NOMO-1 treated with dmso at 0.1 percent for 144 hours (cell line): ENCODE measurements around the gene RAB11FIP4.

Source experiments
- DNase-seq: peaks from one replicate; lab custom pipeline; 2025; ENCODE audit not compliant: unreplicated experiment; lab: John Stamatoyannopoulos, UW

RAB11FIP4 gene

GRCh38 chr17:31405890-31406371 is 14.5 kb downstream of the RAB11FIP4 start:
- no peak for DNase-seq

GRCh38 chr17:31408586-31408985 is 17.1 kb downstream of the RAB11FIP4 start:
- DNase-seq = no peak

DNA sequence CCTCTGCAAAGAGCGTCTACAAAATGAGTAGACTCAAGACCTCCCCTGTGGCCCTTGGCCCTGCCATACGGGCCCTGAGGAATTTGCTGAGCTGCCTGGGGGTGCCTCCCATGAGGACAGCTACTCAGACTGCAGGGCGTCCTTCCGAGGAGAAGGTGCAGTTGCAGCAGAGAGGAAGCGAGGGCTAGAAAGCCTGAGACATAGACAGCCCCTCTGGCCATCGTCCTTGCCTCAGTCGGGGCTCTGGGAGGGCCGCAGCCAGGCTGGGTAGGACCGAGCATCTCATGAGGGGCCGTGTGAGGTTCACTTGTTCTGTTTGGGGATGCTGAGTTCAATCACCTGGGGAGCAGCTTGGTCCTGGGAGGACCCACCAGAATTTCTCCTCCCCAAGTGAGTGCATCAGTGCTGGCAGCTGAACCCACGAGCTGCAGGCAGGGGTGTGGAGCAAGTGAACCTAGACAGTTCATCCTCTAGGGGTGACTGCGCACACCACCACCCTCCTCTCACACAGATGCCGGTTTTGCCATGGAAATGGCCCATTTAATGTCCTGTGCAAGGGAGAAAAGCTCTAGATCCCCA is 20.3 kb downstream of the RAB11FIP4 start:
- DNase-seq = no peak

DNA sequence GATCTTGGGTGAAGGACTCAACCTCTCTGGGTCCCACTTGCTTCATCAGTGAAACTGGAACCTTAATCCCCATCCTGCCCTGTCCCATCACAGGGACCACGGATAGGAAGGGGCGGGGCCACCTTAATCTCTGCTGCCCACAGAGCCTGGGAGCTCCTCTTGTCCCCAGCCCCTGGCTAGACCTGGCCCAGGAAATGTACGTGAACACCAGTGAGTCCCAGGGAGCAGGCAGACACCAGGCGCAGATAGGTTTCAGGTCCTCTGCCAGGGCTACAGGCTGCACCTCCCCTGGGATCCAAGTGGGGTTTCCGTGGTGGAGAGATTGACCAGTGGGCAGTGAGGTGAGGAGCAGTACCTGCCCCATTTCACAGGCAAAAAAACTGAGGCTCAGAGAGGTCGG is 21.0 kb downstream of the RAB11FIP4 start:
- no peak for DNase-seq

- DNase-seq = no peak
These were observed 21.8 kb downstream of the RAB11FIP4 start for GRCh38 chr17:31413081-31413799.

GRCh38 chr17:31413874-31414549 is 22.5 kb downstream of the RAB11FIP4 start:
- DNase-seq = no peak

GRCh38 chr17:31414550-31414918 is 23.1 kb downstream of the RAB11FIP4 start:
- DNase-seq = no peak

DNA sequence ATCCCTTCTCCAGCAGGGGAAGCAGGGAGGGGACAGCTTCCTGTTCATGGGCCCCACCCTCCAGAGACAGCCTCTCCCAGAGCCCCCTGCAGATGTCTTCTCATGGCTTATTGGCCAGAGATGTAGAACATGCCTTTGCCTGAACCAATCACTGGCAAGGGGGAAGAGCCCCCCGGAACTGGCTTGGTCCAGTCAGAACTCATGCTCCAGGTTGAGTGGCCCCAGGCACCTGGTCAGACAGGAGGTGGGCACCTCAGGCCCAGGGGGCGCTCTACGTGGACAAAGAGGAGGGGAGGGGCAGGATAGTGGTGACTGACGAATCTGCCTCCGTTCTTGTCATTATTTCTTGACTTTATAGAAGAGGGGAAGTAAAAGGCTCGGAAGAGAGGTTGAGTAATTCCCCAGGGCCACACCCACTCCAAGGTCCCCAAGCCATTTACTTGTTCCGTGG is 23.6 kb downstream of the RAB11FIP4 start:
- DNase-seq = peak; percentile 81

GRCh38 chr17:31415640-31416502 is 24.4 kb downstream of the RAB11FIP4 start:
- DNase-seq = no peak

DNA sequence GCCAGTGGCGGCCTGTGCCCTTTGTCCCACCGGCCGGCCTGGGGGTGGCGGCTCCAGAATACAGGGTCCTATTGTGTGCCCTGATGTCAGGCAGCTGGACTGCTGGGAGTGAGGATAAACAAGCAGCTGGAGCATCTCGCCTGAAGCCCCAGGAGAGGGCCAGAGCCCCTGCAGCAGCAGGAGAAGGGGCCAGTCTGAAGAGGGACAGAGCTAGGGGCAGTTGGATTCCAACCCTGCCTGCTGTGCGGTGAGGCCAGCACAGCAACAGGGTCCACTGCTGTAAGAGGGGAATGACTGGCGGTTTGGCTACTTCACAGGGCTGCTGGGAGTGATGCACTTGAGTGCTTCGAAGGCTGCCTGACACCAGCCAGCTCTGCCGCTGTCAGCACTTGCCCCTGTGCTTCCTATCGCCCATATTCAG is 25.0 kb downstream of the RAB11FIP4 start:
- no peak for DNase-seq

GRCh38 chr17:31417051-31417792 is 25.7 kb downstream of the RAB11FIP4 start:
- no peak for DNase-seq

DNA sequence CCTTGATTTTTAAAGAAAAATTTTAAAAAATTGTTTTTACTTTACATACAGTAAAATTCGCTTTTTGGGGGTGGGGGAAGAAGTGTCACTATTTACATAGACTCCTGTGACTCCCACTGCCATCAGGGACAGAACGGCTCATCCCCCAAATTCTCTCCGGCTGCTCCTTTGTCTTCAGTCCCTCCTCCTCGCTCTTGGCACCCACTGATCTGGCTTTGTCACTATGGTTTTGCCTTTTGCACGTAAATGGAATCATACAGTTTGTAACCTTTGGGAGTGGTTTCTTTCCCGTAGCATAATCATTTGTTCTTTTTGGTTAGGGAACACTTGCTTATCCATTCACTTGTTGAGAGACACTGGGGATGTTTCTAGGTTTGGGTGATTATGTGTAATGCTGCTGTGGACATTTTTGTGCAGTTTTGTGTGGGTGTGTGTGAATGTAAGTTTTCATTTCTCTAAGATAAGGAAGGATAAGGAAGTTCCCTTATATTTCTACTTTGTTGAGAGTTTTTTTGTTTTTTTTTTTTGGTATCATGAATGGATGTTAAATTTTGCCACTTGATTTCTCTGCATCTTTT is 27.4 kb downstream of the RAB11FIP4 start:
- DNase-seq = no peak

DNA sequence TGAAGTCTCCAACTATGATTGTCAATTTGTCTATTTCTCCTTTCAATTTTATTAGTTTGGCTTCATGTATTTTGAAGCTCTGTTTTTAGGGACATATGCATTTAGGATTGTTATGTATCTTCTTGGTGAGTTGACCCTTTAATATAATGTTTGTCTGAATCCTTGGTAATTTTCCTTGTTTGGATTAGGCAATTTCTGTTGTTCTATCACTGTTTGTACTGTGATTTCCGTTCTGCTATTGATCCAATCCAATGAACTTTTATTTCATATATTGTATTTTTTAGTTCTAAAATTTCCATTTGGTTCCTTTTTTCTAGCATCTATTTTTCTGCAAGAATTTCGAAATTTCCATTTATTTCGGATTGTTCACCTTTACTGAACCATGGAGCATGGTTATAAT is 31.0 kb downstream of the RAB11FIP4 start:
- no peak for DNase-seq

- DNase-seq = no peak
These were observed 33.4 kb downstream of the RAB11FIP4 start for GRCh38 chr17:31424944-31425281.

GRCh38 chr17:31425282-31426040 is 34.0 kb downstream of the RAB11FIP4 start:
- no peak for DNase-seq

GRCh38 chr17:31427684-31428083 is 36.2 kb downstream of the RAB11FIP4 start:
- no peak for DNase-seq

DNA sequence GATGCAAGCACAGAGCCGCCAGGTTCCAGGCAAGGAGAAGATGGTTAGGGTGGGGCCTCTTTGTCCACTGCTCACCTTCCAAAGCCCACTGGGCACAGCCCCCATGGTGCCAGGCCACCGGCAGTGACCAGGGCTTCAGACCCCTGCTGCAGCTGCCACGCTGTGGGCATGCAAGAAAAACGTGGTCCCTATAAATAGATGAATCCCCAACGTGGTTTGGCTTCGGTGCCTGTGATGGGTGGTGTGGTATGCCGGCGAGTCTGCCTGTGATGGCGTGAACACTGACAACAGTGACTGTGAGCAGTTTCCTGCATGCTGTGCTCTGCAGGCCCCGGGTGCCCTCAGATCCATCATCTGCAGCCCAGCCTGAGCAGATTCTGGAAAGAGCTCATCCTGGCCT is 36.6 kb downstream of the RAB11FIP4 start:
- DNase-seq = no peak

- no peak for DNase-seq
These were observed 37.0 kb downstream of the RAB11FIP4 start for GRCh38 chr17:31428512-31428911.

GRCh38 chr17:31431098-31431851 is 39.8 kb downstream of the RAB11FIP4 start:
- DNase-seq = no peak
